ENCODE measurements around the gene NUDT16L1.

NUDT16L1 gene

GRCh38 chr16:4682084-4682591 is 11.2 kb upstream of the NUDT16L1 start:
- no peak for DNase-seq (ENCODE audit: low read depth, low spot score)

DNA sequence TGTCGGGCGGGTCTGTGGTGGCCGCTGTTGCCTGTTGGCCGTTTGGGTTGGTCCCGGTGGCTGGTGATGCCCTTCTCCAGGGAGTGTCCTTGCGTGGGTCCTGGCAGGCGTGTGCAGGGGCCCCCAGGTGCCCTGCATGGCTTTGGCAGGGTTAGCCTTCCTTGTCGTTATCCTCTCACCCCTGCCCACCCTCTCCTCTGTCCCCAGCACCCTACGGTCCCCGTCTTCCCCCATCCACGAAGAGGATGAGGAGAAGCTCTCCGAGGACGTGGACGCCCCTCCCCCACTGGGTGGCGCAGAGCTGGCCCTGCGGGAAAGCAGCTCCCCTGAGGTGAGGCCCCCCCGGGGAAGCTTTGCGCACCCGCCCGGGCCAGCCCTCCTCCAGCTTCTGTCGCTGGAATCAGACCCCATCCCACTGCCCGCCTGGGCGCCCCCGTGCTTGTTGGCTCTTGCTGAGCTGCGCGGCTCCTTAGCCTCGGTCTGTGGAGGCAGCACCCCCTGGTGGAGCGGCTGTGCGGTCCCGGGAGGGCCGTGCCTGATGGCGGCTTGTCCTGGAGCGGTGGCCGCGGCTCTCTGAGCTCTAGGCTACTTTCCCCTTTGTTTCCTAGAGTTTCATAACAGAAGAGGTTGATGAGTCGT is 10.6 kb upstream of the NUDT16L1 start:
- peak; percentile 25 for DNase-seq (ENCODE audit: low read depth, low spot score)

DNA sequence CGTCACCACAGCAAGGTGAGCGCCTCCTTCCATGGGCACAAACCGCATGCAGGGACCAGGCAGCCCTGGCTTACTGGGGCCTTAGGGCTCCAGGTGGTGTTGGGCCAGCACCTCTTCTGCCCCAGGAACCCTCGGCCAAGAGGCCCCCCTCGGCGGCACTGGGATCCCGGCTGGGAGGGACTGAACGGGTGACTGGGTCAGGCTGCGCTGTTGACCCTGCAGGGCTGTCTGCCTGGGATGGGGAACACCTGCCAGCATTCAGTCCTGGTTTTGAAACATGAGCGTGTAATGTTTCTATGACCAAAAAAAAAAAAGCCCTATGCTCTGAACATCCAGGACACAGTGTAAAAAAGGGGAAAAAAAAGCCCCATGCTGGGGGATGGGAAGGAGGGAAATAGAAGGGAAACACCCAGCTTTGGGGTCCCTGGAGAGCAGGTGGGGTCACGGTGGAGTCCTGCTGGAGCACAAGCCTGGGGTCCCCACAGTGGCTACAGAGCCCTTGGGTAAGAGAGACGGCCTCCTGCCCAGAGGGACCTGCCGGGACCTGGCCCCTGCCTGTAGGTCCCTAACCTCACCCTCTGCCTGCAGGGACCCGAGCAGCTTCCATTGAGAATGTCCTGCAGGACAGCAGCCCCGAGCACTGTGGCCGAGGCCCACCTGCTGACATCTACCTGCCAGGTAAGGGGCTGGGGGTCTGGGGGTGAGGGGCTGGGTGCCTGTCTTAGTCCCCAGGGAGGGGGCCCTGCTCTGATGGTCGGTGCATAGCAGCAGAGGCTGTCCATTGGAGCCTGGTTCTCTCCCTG is 9.9 kb upstream of the NUDT16L1 start:
- DNase-seq (ENCODE audit: low read depth, low spot score) = no peak

DNA sequence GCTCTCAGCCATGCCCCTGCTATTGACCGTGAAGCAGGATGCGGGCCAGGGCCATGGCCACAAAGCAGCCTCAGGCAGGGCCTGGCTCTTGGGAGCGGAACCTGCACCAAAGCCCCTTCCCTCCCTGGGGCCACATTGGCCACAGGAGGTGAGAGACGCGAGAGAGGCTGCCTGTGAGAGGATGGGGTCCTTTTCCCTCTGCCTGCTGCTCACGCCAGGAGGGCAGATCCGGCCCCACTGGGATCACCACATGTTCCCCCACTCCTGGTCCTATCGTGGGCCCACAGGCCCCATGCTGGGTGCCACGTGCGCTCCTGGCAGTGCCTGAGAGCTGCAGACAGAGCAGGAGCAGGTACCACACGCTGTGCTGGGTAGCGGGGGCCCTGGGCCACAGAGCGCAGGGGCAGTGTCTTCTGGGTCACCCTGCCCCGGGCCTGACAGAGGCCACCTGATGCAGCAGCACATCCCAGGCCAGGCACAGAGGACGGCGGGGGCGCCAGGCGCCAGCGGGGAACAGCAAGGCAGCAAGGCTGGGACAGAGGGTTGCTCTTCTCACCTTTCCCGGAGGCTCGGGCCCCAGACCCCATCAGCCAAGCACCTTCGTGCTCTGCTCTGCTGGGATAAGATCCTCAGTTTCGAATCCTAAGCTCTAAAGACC is 9.2 kb upstream of the NUDT16L1 start:
- DNase-seq (ENCODE audit: low read depth, low spot score) = no peak

DNA sequence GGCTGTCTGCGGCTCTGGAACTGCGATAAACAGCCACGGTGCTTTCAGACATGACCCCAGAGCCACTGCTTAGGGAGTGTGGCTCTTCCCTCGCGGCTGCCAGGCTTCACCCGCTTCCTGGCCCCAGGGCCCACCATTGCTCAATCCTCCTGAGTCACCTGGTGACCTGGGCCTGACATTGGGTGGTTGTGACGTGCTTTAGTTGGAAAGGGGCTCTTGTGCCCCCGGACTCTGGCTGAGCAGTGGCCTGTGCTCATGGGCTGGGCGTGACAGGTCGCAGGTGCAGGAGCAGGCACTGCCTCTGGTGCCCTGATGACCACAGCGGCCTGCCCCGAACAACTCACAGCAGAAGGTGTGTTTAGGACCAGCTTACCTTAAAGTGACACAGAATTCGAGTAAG is 8.6 kb upstream of the NUDT16L1 start:
- no peak for DNase-seq (ENCODE audit: low read depth, low spot score)

DNA sequence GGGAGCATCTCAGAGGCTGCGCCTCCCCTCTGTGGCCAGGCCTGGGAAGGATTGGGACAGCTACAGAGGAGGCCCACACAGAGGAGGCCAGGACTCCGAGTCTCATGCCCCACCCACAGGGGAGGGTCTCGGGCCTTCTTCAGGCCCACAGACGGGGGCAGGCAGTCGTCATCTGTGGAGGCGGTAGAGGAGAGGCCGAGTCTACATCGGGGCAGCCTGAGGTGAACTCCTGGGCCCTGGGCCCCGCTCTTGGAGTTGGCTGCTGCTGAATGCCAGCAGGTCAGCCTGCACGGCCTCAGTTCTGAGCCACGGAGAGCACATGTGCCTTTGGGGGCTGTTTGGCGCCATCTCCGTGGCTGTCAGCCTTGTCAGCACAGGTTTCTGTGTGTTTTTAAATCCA is 8.1 kb upstream of the NUDT16L1 start:
- DNase-seq (ENCODE audit: low read depth, low spot score) = no peak

DNA sequence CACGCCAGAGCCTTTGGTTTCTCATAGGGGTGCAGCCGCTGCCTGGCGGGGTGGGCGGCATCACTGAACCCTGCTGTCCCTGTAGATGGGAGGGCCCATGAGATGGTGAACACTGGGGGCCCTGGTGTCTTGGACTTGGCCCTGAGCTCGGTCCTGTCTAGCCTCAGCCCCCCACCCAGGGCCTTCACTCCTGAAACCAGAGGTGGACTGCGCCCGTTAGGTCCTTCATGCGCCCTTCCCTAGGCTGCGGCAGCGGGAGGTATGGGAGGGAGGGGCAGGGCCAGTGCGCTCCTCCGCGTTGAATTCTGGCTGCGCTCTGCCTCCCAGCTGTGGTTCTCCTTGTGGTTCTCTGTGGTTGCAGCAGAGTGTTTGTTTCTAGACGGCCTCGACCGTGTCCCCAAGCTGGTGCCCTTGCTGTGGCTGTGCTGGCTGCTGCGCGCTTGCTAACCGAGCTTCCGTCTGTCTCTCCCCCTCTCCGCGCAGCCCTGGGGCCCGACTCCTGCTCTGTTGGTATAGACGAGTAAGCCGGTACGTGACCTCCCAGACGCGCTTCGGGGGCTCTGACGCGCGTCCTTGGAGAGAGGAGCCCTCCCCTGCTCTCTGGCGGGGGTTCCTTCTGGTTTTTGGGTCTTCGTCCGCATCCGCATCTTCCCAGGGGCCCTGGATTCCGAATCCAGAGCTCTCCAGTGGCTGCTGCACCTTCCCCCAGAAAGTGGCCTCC is 7.4 kb upstream of the NUDT16L1 start:
- DNase-seq (ENCODE audit: low read depth, low spot score) = no peak

DNA sequence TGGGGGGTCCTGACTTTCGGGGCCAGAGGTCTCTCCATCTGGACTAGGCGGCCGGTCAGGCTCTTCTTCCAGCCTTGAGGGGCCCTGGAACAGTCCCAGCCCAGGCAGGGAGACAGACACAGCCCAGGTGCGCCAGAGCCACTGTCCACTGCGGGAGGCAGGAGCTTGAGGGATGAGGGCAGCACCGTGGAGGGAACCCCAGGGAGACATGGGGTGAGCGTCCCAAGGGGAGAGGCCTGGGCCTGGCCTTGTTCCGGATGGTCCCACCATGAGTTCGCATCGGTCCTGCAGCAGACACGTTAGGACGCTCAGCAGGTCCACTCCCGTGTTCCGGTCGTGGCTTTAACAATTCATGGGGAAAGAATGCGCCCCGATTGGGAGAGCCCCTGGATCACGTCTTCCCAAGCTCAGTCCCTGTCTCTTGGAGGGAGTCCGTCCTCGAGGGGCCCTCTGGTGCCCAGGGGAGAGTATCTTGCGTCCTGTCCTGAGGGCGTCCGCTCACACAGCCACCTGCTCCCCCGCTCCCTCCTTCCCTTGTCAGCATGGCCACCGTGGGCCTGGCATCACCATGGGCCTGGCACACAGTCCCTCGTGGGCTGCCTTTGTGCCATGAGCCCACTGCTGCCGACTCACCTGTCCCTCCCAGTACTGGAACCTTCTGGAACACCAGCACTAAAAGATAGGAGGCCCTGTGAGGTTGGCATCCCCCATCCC is 6.7 kb upstream of the NUDT16L1 start:
- DNase-seq (ENCODE audit: low read depth, low spot score) = no peak

DNA sequence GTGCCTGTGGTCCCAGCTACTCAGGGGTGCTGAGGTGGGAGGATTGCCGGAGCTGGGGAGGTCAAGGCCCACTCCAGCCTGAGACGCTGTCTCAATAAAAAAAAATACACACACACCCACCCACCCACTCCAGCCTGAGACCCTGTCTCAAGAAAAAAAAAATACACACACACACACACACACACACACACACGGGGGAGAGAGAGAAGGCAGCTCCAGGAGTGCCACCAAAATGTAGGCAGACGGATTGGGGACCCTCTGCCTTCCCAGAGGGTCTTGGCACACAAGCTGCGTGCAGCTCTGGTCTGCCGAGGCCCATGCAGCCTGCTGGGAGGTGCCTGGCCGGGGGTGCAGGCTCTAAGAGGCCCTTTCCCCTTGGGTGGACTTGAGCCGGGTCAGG is 5.9 kb upstream of the NUDT16L1 start:
- DNase-seq (ENCODE audit: low read depth, low spot score) = no peak

DNA sequence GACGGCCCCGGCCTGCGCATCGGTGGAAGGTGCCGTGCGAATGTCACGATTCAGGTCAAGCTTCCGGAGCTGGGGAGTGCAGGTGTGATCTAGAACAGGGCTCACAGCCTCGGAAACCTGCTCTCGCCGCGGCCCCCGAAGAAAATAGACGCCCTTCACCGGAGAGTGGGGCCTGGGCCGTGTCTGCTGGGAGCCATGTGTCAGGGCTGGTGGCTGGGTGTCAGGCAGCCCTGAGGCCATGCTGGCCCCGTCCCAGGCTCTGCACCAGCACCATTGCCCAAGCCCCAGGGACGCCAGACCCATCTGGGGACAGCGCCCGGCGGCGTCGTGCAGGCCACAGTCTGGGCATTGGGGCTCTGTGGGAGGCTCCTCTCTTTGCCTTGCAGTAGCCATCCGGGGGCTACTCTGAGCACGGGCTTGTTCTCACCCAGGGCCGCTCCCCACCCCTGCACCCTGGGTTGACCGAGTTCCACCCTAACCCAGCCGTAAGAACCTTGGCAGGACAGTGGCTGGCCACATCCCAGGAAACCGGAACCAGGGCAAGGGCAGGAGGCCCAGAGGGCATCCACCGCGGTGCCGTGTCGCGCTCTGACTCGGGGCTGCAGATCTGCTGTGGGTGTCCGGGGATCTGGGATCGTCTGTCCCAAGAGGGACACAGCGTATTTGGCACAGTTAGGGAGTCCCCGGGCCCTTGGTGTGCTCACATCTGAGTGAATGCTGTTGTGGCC is 5.3 kb upstream of the NUDT16L1 start:
- DNase-seq (ENCODE audit: low read depth, low spot score) = no peak

DNA sequence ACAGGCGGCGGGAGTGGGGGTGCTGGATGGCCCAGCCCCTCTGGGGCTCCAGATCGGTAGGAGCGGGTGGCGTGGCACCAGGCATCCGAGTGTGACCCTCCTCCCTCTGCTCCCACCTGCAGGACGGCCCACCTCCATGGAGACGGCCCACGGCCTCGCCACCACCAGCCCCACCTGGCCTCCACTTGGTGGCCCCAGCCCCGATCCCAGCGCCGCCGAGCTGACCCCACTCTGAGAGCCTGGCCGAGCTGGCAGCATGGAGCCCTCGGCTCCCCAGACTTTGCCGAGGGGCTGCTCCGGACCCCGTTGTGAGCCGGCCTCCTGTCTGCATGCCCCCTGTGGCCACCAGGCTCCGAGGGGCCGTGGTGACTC is 4.7 kb upstream of the NUDT16L1 start:
- DNase-seq (ENCODE audit: low read depth, low spot score) = no peak

DNA sequence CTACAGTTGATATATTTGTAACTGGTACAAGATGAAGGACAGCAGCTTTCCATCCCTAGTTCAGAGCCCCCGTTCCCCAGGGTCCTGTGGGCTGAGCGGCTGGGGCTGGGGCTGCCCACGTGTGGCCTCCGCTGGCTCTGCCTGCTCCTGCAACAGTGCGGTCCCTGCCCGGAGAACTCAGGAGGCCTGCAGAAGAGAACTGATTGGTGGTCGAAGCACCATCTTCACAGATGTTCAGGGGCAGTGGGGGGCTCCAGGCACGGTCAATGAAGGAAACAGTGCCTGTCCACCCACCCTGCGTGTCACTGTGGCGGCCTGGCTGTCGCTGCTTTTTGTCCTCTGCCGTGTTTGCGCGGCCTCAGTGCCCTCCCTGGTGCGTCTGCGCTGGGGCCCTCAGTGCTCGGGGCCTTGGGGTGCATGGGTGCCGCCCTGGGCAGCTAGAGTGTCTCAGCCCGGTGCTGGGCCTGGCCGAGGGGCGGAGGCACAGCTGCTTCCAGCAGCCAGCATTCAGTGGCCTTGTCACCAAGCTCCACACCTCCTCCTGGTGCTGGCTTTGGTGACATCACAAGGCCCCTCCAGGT is 4.2 kb upstream of the NUDT16L1 start:
- DNase-seq (ENCODE audit: low read depth, low spot score) = no peak

DNA sequence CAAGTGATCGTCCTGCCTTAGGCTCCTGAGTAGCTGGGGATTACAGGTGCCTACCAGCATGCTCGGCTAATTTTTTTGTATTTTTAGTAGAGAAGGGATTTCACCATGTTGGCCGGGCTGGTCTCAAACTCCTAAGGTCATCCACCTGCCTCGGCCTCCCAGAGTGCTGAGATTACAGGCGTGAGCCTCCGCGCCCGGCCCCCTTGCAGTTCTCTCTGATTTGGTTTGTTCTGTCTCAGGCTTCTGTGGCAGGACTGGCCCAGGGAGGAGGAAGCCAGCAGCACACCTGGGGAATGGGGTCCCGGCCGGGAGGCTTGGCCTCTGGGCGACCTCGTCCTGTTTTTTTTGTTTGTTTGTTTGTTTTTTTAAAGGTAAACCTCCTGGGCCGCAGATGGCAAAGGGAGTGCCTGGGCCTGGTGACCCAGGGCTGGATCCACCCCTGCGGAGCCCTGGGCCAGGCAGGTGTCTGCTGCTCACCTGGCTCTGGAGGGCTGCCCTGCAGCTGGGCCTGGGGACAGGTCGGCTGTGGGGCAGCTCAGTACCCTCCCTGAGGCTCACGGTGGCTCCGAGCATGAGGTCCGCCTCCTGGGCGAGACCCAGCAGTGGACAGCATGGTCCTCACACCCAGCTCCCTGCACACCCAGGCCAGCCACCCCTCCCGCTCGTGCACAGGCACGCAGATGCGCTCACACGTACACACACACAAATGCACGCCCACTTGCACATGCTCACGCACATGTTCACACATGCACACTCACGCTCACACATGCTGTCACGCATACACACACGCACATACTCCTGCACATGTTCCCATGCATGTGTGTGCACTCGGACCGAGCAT is 3.3 kb upstream of the NUDT16L1 start:
- DNase-seq (ENCODE audit: low read depth, low spot score) = no peak

GRCh38 chr16:4690946-4691665 is 2.3 kb upstream of the NUDT16L1 start:
- DNase-seq (ENCODE audit: low read depth, low spot score) = no peak

- DNase-seq (ENCODE audit: low read depth, low spot score) = no peak
Observed at GRCh38 chr16:4691666-4692412, 1.5 kb upstream of the NUDT16L1 start.

DNA sequence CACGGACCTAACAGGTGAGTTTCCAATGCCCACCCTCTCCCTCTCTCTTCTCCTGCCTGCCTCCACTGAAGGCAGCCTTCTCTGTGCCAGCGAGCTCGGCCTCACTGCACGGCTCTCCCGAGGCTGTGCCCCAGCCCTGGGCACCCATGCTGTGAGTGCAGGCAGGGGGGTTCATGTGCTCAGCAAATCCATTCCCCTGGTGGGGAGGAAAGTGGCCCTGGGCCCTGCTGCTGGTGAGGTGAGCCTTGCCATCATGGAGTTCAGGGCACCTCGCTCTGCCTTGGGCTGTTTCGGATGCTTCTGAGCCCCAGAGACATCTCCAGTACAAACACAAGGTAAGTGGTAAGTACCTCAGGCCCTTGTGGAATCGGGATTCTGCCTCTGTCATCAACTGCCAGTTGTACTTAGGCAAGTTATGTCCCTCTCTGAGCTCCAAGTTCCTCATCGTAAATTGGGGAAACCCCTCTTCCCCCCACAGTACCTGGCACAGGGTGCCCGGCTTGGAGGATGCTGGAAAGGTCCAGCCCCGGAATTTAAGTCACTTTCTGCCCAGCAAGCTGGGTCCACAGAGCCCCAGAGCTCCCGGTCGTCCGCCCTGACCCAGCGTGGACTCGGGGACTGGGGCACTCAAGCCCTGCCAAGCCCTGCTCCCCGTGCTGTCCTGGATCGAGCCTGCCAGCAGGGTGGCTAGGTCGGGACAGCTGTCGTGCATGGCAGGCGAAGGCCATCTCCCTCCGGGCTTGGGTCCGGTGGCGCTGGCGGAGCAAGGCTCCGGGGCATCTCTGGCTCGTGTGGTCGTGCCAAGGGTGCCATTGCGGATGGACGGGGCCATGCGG is 684 bp upstream of the NUDT16L1 start:
- no peak for DNase-seq (ENCODE audit: low read depth, low spot score)

DNA sequence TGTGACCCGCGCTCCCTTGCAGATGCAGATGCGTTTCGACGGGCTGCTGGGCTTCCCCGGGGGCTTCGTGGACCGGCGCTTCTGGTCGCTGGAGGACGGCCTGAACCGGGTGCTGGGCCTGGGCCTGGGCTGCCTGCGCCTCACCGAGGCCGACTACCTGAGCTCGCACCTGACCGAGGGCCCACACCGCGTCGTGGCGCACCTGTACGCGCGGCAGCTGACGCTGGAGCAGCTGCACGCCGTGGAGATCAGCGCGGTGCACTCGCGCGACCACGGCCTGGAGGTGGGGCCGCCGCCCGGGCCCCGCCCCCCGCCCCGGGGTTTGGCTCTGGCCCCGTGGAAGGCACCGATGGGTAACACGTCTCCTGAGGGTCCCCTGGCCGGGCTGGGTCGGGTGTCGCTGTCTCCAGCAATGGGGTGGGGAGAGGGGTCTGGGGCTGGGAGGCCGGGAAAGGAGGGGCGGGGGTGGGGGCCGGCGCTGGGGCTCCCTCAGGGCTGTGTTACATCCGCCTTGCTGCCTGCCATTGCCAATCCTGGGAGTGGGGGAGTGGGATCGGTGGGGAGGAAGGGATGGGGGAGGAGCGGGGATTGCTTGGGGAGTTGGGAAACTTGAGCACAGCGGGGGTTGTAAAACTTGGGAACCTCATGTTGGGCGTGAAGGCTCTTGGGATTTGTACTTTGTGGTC is 737 bp downstream of the NUDT16L1 start:
- no peak for DNase-seq (ENCODE audit: low read depth, low spot score)
